HL-60 (cell line): ENCODE measurements around the gene NET1.

Experiments
- DNase-seq, 2 experiments: peaks; one replicate each; pipeline ENCODE4 v3.0.0-alpha.2; 2010 to 2020; ENCODE audit warnings: low read depth in 1 of 2, low spot score in 1 of 2
- H3K27ac ChIP-seq: fragments of 250-450 bp; sonication (Bioruptor Pico); replicated peaks from 2 replicates; pipeline ENCODE4 v1.5.1; 2020; ENCODE audit warnings: mild to moderate bottlenecking, moderate library complexity
- H3K27me3 ChIP-seq: fragments of 250-450 bp; sonication (Bioruptor Pico); 2 replicates; pipeline ENCODE4 v1.5.1; 2021; ENCODE audit warnings: mild to moderate bottlenecking, moderate library complexity; ENCODE audit not compliant: insufficient read depth, poor library complexity, severe bottlenecking
- H3K4me3 ChIP-seq: replicated peaks from 2 replicates; pipeline ENCODE4 v1.5.1; 2011; ENCODE audit warnings: mild to moderate bottlenecking, control low read depth, low read length; ENCODE audit not compliant: insufficient read depth
- GABPA ChIP-seq: IDR thresholded peaks from 2 replicates; pipeline ENCODE4 v1.6.1; 2012; ENCODE audit warnings: low read depth
- POLR2AphosphoS5 ChIP-seq: IDR thresholded peaks from 2 replicates; pipeline ENCODE4 v1.6.1; 2012; ENCODE audit warnings: low read depth
- SPI1 ChIP-seq: IDR thresholded peaks from 2 replicates; pipeline ENCODE4 v1.6.1; 2012; ENCODE audit warnings: low read depth, mild to moderate bottlenecking, borderline replicate concordance
- TF ChIP-seq, protein P1 (sequence below): IDR thresholded peaks from one replicate; pipeline ENCODE4 v1.5.1; 2011; ENCODE audit warnings: low read length, control low read depth, inconsistent platforms; ENCODE audit not compliant: insufficient read depth
- TF ChIP-seq, protein P2 (sequence below): IDR thresholded peaks from 2 replicates; pipeline ENCODE4 v1.6.1; 2012; ENCODE audit warnings: low read depth; ENCODE audit not compliant: insufficient replicate concordance

The NET1 gene

GRCh38 chr10:5481121-5481520 lies 68.8 kb downstream of the NET1 start:
- H3K27ac ChIP-seq, result no peak overlapping the region
- no peak for DNase-seq
- no peak for TF ChIP-seq GABPA
- TF ChIP-seq SPI1, result no peak
- TF ChIP-seq, protein P1, sequence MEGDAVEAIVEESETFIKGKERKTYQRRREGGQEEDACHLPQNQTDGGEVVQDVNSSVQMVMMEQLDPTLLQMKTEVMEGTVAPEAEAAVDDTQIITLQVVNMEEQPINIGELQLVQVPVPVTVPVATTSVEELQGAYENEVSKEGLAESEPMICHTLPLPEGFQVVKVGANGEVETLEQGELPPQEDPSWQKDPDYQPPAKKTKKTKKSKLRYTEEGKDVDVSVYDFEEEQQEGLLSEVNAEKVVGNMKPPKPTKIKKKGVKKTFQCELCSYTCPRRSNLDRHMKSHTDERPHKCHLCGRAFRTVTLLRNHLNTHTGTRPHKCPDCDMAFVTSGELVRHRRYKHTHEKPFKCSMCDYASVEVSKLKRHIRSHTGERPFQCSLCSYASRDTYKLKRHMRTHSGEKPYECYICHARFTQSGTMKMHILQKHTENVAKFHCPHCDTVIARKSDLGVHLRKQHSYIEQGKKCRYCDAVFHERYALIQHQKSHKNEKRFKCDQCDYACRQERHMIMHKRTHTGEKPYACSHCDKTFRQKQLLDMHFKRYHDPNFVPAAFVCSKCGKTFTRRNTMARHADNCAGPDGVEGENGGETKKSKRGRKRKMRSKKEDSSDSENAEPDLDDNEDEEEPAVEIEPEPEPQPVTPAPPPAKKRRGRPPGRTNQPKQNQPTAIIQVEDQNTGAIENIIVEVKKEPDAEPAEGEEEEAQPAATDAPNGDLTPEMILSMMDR, result no peak
- TF ChIP-seq, protein P2, sequence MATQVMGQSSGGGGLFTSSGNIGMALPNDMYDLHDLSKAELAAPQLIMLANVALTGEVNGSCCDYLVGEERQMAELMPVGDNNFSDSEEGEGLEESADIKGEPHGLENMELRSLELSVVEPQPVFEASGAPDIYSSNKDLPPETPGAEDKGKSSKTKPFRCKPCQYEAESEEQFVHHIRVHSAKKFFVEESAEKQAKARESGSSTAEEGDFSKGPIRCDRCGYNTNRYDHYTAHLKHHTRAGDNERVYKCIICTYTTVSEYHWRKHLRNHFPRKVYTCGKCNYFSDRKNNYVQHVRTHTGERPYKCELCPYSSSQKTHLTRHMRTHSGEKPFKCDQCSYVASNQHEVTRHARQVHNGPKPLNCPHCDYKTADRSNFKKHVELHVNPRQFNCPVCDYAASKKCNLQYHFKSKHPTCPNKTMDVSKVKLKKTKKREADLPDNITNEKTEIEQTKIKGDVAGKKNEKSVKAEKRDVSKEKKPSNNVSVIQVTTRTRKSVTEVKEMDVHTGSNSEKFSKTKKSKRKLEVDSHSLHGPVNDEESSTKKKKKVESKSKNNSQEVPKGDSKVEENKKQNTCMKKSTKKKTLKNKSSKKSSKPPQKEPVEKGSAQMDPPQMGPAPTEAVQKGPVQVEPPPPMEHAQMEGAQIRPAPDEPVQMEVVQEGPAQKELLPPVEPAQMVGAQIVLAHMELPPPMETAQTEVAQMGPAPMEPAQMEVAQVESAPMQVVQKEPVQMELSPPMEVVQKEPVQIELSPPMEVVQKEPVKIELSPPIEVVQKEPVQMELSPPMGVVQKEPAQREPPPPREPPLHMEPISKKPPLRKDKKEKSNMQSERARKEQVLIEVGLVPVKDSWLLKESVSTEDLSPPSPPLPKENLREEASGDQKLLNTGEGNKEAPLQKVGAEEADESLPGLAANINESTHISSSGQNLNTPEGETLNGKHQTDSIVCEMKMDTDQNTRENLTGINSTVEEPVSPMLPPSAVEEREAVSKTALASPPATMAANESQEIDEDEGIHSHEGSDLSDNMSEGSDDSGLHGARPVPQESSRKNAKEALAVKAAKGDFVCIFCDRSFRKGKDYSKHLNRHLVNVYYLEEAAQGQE, result no peak
- no peak for TF ChIP-seq POLR2AphosphoS5
- H3K27me3 ChIP-seq, result no peaks in the 10 kb centered on the region
- H3K4me3 ChIP-seq, result no peak overlapping the region

DNA sequence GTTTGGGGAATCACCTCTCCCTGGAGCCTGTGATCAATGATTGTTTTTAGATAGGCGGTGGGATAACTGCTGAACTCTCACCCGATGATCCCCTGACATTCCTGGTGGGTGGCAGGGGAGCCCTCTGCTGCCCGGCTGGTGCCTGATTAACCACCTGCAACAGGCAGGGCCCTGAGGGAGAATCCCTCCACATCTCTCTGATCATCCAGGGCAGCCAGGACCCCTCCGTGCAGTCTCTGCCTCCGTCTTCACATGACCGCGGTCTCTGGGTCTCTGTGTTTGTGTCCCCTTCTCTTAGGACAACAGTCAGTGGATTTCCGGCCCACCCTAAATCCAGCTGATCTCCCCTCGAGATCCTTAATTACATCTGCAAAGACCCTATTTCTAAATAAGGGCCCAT lies 69.7 kb downstream of the NET1 start:
- DNase-seq, result no peak
- Histone ChIP-seq H3K27ac (no peak overlapping the region), H3K27me3 (no peaks in the 10 kb centered on the region), H3K4me3 (no peak overlapping the region)
- TF ChIP-seq SPI1 (no peak), GABPA (no peak)

GRCh38 chr10:5484205-5484604 lies 71.8 kb downstream of the NET1 start:
- DNase-seq, result no peak
- TF ChIP-seq, protein P1, result no peak
- TF ChIP-seq POLR2AphosphoS5, result no peak
- no peak for TF ChIP-seq SPI1
- TF ChIP-seq, protein P2, result no peak
- no peak for TF ChIP-seq GABPA
- Histone ChIP-seq H3K27ac (no peak overlapping the region), H3K4me3 (no peak overlapping the region), H3K27me3 (no peaks in the 10 kb centered on the region)

DNA sequence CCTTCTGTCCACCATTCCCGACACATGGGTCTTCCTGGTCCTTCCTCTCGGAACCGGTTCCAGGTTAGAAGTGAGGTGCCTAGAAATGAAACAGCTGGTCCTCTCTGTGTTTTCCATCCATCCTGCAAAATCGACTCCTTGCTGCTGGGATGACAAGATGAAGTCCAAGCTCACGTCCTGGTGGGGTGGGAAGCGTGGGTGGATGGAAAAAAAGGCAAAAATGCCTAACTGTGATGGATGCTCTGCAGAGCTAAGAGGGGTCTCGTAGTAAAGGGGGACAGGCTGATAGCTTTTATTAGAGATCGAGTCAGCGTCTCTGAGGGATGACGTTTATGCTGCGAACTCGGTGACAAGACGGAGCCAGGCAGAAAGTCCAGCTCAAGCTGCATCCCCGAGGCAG lies 72.9 kb downstream of the NET1 start:
- no peak for TF ChIP-seq SPI1
- TF ChIP-seq, protein P1, result no peak
- no peak for TF ChIP-seq POLR2AphosphoS5
- Histone ChIP-seq H3K27ac (no peak overlapping the region), H3K27me3 (no peaks in the 10 kb centered on the region), H3K4me3 (no peak overlapping the region)
- DNase-seq, result no peak
